ENCODE results near the gene VIL1.

VIL1 gene

DNA sequence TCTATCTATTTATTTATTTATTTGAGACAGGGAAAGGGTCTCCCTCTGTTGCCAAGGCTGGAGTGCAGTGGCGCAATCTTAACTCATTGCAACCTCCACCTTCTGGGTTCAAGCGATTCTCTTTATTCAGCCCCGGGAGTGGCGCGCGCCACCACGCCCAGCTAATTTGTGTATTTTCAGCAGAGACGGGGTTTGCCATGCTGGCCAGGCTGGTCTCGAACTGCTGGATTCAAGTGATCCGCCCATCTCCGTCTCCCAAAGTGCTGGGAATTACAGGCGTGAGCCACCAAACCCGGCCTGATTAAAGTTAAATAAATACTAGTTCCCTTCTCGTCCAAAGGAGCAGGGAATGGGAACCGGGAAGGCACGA lies 23.5 kb upstream of the VIL1 start:
- no peak for DNase-seq

GRCh38 chr2:218395826-218396687 lies 22.9 kb upstream of the VIL1 start:
- peak; percentile 97 for DNase-seq

DNA sequence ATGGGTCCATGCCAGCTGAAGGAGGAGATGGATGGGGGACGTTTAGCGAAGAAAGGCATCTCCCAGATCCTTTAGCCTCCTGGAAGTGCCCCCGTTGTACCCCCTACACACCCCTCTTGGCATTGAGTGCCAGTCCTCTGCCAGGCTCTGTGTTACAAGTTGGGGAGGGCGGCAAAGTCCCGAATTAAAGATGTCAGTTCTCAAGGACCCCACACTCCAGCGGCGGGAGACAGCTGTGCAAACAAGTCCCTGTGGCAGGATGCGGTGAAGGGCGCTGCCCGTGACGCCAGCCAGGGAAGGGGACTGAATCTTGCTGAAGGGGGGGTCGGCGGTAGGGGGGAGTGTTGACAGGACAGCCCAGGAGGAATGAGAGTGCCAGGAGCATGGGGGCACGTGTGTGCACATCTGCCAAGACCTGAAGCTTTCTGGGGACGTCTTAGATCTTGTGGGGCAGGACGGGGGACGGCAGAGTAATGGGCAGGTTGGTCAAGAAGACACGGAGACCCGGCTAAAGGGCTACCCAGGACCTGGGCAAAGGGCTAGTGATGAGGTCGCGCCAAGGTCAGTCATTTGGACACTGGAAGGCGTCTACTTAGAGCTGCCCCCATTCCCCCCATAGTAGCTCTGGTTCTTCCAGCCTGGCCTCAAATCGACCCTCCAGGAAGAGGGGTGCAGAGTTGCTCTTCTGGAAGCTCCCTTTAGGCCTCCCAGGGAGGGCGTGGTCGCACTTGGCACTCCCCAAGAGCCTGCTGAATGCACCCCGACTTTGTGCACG lies 22.0 kb upstream of the VIL1 start:
- DNase-seq = peak; percentile 84

GRCh38 chr2:218397463-218397819 lies 21.5 kb upstream of the VIL1 start:
- DNase-seq = no peak

- DNase-seq = peak; percentile 82
Measured at GRCh38 chr2:218397820-218398436, 21.0 kb upstream of the VIL1 start.

DNA sequence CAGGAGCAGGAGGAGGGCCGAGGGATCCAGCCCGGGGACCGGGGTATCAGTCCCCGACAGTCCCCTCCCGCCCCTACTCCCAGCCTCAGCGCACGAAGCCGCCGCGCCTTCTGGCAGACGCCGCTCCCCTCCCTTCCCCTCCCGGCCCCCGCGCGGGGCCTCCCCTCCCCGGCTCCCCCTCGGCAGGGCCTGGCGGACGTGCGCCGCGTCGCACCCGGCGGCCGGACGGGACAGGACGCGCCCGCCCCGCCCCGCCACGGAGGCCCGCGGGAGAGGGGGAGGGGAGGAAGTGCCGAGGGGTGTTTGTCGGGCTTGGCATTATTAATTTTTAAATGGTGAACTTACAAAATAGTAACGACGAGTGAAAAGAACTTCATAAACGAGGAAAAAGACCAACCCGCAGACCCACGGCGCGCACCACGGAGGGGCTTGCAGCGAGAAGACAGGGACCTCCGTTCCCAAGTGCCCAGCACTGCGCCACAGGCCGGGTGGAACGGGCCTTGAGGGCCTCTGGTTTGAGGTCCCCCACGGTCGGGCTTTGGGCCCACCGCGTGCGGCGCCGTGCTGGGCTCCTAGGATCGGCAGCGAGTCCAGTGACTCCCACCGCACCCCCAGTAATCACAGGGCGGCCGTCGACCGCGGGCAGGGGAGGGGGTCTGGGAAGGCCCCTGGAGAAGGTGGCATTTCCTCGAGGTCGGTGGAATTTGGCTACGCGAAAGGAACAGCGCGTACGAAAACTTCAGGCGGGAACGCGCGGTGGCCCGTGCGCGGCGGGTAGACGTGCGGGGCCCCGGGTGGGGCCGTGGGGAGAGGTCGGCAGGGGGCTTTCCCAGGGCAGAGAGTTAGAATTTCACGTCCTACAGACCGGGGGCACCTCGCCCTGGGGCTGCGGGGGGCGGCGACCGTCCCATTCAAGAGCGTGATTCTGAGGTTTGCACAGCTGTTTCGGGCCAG lies 20.2 kb upstream of the VIL1 start:
- DNase-seq = peak; percentile 74

DNA sequence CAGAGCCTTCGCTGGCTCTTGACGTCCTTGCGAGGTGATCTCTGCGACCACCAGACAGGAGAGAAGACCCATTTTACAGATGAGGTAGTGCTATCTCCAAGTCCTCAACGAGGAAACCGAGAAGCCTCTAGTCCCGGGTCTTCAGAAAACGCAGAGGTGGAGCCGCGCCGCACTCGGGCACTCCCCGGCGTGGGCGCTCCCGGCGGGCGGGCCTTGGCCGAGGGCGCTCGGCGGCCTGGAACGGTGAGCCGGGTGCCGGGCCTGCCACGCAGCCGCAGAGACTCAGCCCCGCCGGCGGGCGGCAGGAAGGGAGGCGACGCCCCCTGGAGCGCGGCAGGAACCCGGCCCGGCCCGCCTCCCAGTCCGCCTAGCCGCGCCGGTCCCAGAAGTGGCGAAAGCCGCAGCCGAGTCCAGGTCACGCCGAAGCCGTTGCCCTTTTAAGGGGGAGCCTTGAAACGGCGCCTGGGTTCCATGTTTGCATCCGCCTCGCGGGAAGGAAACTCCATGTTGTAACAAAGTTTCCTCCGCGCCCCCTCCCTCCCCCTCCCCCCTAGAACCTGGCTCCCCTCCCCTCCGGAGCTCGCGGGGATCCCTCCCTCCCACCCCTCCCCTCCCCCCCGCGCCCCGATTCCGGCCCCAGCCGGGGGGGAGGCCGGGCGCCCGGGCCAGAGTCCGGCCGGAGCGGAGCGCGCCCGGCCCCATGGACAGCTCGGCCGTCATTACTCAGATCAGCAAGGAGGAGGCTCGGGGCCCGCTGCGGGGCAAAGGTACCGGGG lies 19.3 kb upstream of the VIL1 start, which contains the start of gene CTDSP1:
Gene CTDSP1 (plus strand): TSS at position 478 of the 776 bp plus-strand sequence. CDS start 223 bp downstream, at position 701.
- DNase-seq = peak; percentile 95

DNA sequence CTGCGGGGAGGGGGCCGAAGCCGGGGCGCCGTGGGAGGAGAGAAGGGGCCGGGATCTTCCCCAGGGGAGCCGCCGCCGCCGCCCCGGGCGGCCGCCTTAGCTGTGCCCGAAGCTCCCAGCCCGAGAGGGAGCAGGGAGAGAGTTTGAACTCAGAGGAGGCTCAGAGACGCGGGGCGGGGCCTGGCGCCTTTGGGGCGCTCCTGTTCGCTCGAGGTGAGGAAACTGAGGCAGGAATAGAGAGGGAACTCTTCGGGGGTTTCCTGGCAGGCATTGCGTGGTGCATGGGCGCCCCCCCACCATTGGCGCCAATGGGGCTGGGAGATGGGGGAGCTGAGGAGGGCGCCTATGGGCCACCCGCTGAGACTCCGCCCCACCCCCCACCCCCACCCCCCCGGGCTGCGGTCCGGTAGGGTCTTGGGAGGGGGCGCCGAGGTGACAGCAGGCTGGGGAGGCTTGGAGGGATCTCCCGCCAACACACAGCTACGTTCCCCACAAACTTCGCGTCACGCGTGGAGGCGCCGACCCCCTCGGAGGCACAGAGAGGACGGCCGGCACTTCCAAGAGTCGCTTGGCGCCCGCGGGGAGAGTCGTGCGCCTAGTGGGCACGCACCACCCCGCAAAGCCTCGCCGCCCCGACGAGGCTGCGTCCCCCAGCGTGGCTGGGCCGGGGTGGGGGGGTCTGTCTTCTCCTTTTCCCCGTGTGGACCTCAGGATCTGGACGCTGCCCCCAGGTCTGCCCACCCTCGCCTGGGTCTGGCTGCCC lies 18.6 kb upstream of the VIL1 start:
- no peak for DNase-seq

GRCh38 chr2:218400930-218401881 lies 17.7 kb upstream of the VIL1 start:
- DNase-seq = no peak

DNA sequence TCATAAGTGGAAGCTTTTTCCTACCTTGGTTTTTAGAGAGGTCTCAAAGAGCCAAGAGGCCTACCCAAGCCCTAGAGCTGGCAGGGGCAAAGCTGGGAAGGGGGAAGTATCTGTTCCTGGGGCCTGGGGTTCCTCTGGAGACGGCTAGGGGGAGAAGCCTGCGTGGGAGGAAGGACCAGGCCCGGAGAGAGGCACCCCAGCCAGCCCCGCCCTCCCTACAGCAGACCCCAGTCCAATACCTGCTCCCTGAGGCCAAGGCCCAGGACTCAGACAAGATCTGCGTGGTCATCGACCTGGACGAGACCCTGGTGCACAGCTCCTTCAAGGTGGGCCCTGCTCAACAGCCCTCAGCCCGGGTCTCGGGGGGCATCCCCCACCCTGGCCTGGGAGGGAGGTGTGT lies 17.0 kb upstream of the VIL1 start:
- DNase-seq = no peak

- no peak for DNase-seq
Measured at GRCh38 chr2:218402491-218402901, 16.4 kb upstream of the VIL1 start.

DNA sequence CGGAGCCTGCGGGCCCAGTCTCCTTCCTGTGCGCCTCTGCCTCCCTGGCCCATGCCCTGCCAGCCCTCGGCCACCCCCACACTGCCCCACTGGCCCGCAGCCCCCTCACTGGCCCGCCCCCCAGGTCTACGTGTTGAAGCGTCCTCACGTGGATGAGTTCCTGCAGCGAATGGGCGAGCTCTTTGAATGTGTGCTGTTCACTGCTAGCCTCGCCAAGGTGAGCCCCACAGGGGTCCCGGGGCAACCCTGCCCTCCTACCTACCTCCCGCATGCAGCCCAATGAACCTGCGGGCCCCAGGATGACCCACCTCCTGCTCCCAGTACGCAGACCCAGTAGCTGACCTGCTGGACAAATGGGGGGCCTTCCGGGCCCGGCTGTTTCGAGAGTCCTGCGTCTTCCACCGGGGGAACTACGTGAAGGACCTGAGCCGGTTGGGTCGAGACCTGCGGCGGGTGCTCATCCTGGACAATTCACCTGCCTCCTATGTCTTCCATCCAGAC lies 16.0 kb upstream of the VIL1 start:
- no peak for DNase-seq

GRCh38 chr2:218403810-218404209 lies 15.1 kb upstream of the VIL1 start:
- no peak for DNase-seq

GRCh38 chr2:218404351-218405085 lies 14.4 kb upstream of the VIL1 start:
- DNase-seq = no peak

GRCh38 chr2:218405086-218405745 lies 13.7 kb upstream of the VIL1 start:
- no peak for DNase-seq

GRCh38 chr2:218405746-218406208 lies 13.1 kb upstream of the VIL1 start:
- no peak for DNase-seq

DNA sequence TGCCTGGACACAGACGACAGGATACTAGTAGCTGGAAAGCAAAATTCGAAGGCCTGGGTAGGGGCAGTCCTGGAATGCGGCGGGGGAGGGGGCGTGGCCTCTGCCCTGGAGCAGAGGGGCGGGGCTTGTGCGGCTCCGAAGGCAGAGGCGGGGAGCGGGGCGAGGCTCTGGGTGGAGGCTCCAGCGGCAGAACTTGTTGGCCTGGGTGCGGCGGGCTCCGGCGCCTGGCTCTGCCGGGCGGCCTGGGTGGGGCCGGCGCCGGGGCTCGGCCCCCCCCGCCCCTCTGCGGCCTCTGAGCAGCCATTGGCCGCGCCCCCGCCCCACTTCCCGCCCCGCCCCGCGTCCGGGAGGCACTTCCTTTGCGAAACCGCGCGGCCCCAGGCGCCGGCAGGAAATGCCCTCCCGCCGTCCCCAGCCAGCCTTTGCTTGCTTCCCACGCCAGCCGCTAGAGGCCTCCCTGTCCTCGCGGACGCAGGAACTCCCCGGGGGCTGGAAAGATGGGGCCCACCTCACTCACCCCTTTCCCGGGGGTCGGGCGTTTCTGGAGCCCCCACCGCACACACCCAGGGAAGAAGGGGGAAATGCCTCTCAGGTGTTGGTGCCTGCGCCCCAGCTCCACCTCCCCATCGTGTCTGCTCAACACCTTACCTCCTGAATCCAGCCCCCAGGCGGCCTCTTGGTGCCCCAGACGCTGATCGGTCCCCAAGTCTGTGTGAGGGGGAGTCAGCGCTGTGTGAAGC lies 12.5 kb upstream of the VIL1 start:
- peak; percentile 97 for DNase-seq

Data from GDM1 (cell line).